Activated T-helper 1 cell treated with anti-CD3 and anti-CD28 coated beads, Interleukin-12 subunit alpha, Interleukin-12 subunit beta, Interleukin-2, Interleukin-4 antibody, amounts not matched to agents 30 ng/mL and 10 ng/mL and 1 ng/mL, durations not matched to agents 14 hours and 24 hours and 36 hours (primary cell): ENCODE data around the gene PAN3. TPM values are rescaled to one million over a fixed set of nuclear protein-coding genes. Genes with fewer than 3 reads are reported as not detected.
"Not testable (repeated sequence)": the region's sequence is repeated elsewhere in the genome, so short reads cannot be mapped to it uniquely, and the experiment has no call there.

ENCODE experiments used
- DNase-seq: peaks from one replicate; pipeline ENCODE4 v3.0.0; 2021; ENCODE audit warnings: low spot score
- H3K27ac Mint-ChIP-seq: one replicate; pipeline ENCODE4 v1.8.0; 2021; ENCODE audit warnings: mild to moderate bottlenecking, mixed read lengths
- H3K27me3 Mint-ChIP-seq: one replicate; pipeline ENCODE4 v1.8.0; 2022; ENCODE audit warnings: mild to moderate bottlenecking, moderate library complexity, mixed read lengths; ENCODE audit not compliant: insufficient read depth
- H3K36me3 Mint-ChIP-seq: one replicate; pipeline ENCODE4 v1.8.0; 2021; ENCODE audit warnings: low read depth, mixed read lengths
- H3K4me1 Mint-ChIP-seq: one replicate; pipeline ENCODE4 v1.8.0; 2021; ENCODE audit warnings: low read depth, mixed read lengths
- H3K4me3 Mint-ChIP-seq: one replicate; pipeline ENCODE4 v1.8.0; 2021; ENCODE audit warnings: mild to moderate bottlenecking, moderate library complexity, mixed read lengths
- H3K9me3 Mint-ChIP-seq: one replicate; pipeline ENCODE4 v1.8.0; 2021; ENCODE audit warnings: mixed read lengths
- intact Hi-C: fragments of 100-400 bp; cut with micrococcal nuclease; formaldehyde crosslinking; loops from one replicate; pipeline ENCODE4 v1.15.1; 2024
- total RNA-seq: library from RNA; stranded (reverse); gene quantifications from 2 replicates; pipeline ENCODE4 v1.2.3, GENCODE V29; 2022

PAN3 gene
- total RNA-seq, 1 donor from 2014 or later, result 36.1 TPM

- no peaks in the 10 kb centered on the region for H3K9me3 Mint-ChIP-seq
- H3K4me3 Mint-ChIP-seq, result no peak overlapping the region
- no peak overlapping the region for H3K27ac Mint-ChIP-seq
- intact Hi-C loops, result no loop called here
- DNase-seq, result no peak
- H3K36me3 Mint-ChIP-seq, result no peaks in the 10 kb centered on the region
- peaks cover 5% of the 10 kb centered on the region for H3K4me1 Mint-ChIP-seq
- peaks cover 6% of the 10 kb centered on the region for H3K27me3 Mint-ChIP-seq
Observed at GRCh38 chr13:28117689-28118377, 20.5 kb upstream of the PAN3 start.

GRCh38 chr13:28120317-28120716 lies 18.0 kb upstream of the PAN3 start:
- H3K4me3 Mint-ChIP-seq, result no peak overlapping the region
- H3K36me3 Mint-ChIP-seq, result no peaks in the 10 kb centered on the region
- intact Hi-C loops, result loop anchor here (10.0 kb wide), 1 partner anchor 674 kb away; no protein-coding TSS in a partner anchor
- no peak overlapping the region for H3K27ac Mint-ChIP-seq
- H3K9me3 Mint-ChIP-seq, result no peaks in the 10 kb centered on the region
- H3K4me1 Mint-ChIP-seq, result peaks cover 5% of the 10 kb centered on the region
- no peak for DNase-seq
- H3K27me3 Mint-ChIP-seq, result peaks cover 10% of the 10 kb centered on the region

- H3K36me3 Mint-ChIP-seq, result no peaks in the 10 kb centered on the region
- H3K27me3 Mint-ChIP-seq, result peaks cover 8% of the 10 kb centered on the region
- no peak overlapping the region for H3K27ac Mint-ChIP-seq
- DNase-seq, result no peak
- no peaks in the 10 kb centered on the region for H3K9me3 Mint-ChIP-seq
- peaks cover 5% of the 10 kb centered on the region for H3K4me1 Mint-ChIP-seq
- H3K4me3 Mint-ChIP-seq, result no peak overlapping the region
- intact Hi-C loops, result loop anchor here (10.0 kb wide), 1 partner anchor 674 kb away; no protein-coding TSS in a partner anchor
Observed at GRCh38 chr13:28121224-28121623, 17.1 kb upstream of the PAN3 start.

- Mint-ChIP-seq H3K4me1 (no peaks in the 10 kb centered on the region), H3K9me3 (no peaks in the 10 kb centered on the region)
- intact Hi-C loops, result loop anchor here (10.0 kb wide), 1 partner anchor 667 kb away; no protein-coding TSS in a partner anchor
Observed at GRCh38 chr13:28128030-28128429, 10.3 kb upstream of the PAN3 start.

GRCh38 chr13:28128926-28129325 lies 9.4 kb upstream of the PAN3 start:
- H3K4me3 Mint-ChIP-seq, result no peak overlapping the region
- H3K4me1 Mint-ChIP-seq, result no peaks in the 10 kb centered on the region
- H3K36me3 Mint-ChIP-seq, result no peaks in the 10 kb centered on the region
- no peak overlapping the region for H3K27ac Mint-ChIP-seq
- no peaks in the 10 kb centered on the region for H3K9me3 Mint-ChIP-seq
- intact Hi-C loops, result loop anchor here (10.0 kb wide), 1 partner anchor 666 kb away; no protein-coding TSS in a partner anchor
- no peak for DNase-seq
- peaks cover 5% of the 10 kb centered on the region for H3K27me3 Mint-ChIP-seq

More at GRCh38 chr13:28128030-28128429, 10.3 kb upstream of the PAN3 start:
- no peaks in the 10 kb centered on the region for H3K36me3 Mint-ChIP-seq
- no peak for DNase-seq
- no peak overlapping the region for H3K27ac Mint-ChIP-seq
- H3K4me3 Mint-ChIP-seq, result no peak overlapping the region
- peaks cover 9% of the 10 kb centered on the region for H3K27me3 Mint-ChIP-seq

GRCh38 chr13:28129911-28130693 lies 8.2 kb upstream of the PAN3 start:
- intact Hi-C loops, result loop anchor here (10.0 kb wide), 4 partner anchors 665 to 1905 kb away; partner anchors contain the start of genes RNF6, SLC7A1 and UBL3

GRCh38 chr13:28131646-28132045 lies 6.7 kb upstream of the PAN3 start:
- no peaks in the 10 kb centered on the region for H3K9me3 Mint-ChIP-seq
- peaks cover 5% of the 10 kb centered on the region for H3K4me1 Mint-ChIP-seq
- no peak overlapping the region for H3K27ac Mint-ChIP-seq
- H3K4me3 Mint-ChIP-seq, result no peak overlapping the region
- intact Hi-C loops, result loop anchor here (10.0 kb wide), 3 partner anchors 1463 to 1907 kb away; partner anchors contain the start of genes RNF6, SLC7A1 and UBL3
- H3K27me3 Mint-ChIP-seq, result peaks cover 5% of the 10 kb centered on the region
- H3K36me3 Mint-ChIP-seq, result no peaks in the 10 kb centered on the region
- no peak for DNase-seq

More at GRCh38 chr13:28129911-28130693, 8.2 kb upstream of the PAN3 start:
- Mint-ChIP-seq H3K27me3 (peaks cover 5% of the 10 kb centered on the region), H3K4me1 (no peaks in the 10 kb centered on the region), H3K36me3 (no peaks in the 10 kb centered on the region), H3K9me3 (no peaks in the 10 kb centered on the region), H3K27ac (no peak overlapping the region), H3K4me3 (no peak overlapping the region)
- no peak for DNase-seq

GRCh38 chr13:28136916-28137315 lies 1.4 kb upstream of the PAN3 start:
- intact Hi-C loops, result loop anchor here (5.0 to 10.0 kb wide), 6 partner anchors 35 to 1912 kb away; partner anchors contain the start of genes RNF6, SLC7A1 and UBL3
- H3K4me1 Mint-ChIP-seq, result peaks cover 37% of the 10 kb centered on the region
- H3K4me3 Mint-ChIP-seq, result peak overlapping the region; percentile 96
- H3K27me3 Mint-ChIP-seq, result no peaks in the 10 kb centered on the region
- peaks cover 5% of the 10 kb centered on the region for H3K36me3 Mint-ChIP-seq
- H3K9me3 Mint-ChIP-seq, result no peaks in the 10 kb centered on the region
- peak overlapping the region; percentile 97 for H3K27ac Mint-ChIP-seq
- DNase-seq, result no peak

GRCh38 chr13:28137596-28137995 lies 749 bp upstream of the PAN3 start:
- DNase-seq, result no peak
- peak overlapping the region; percentile 96 for H3K4me3 Mint-ChIP-seq

GRCh38 chr13:28138756-28139470 lies 568 bp downstream of the PAN3 start:
- H3K36me3 Mint-ChIP-seq, result peaks cover 7% of the 10 kb centered on the region
- peaks cover 50% of the 10 kb centered on the region for H3K4me1 Mint-ChIP-seq
- H3K9me3 Mint-ChIP-seq, result no peaks in the 10 kb centered on the region
- peak overlapping the region; percentile 96 for H3K27ac Mint-ChIP-seq
- no peaks in the 10 kb centered on the region for H3K27me3 Mint-ChIP-seq
- H3K4me3 Mint-ChIP-seq, result peak overlapping the region; percentile 96
- DNase-seq, result peak; percentile 77
- intact Hi-C loops, result loop anchor here (1.0 to 10.0 kb wide), 19 partner anchors 33 to 1914 kb away; partner anchors contain the start of genes FLT3, LNX2, MTIF3 and POLR1D

More at GRCh38 chr13:28137596-28137995, 749 bp upstream of the PAN3 start:
- intact Hi-C loops, result loop anchor here (5.0 to 10.0 kb wide), 6 partner anchors 35 to 1913 kb away; partner anchors contain the start of genes RNF6, SLC7A1 and UBL3
- Mint-ChIP-seq H3K27ac (peak overlapping the region; percentile 97), H3K4me1 (peaks cover 44% of the 10 kb centered on the region), H3K9me3 (no peaks in the 10 kb centered on the region), H3K27me3 (no peaks in the 10 kb centered on the region), H3K36me3 (peaks cover 5% of the 10 kb centered on the region)

- Mint-ChIP-seq H3K4me3 (peak overlapping the region; percentile 96), H3K4me1 (peaks cover 50% of the 10 kb centered on the region), H3K27me3 (no peaks in the 10 kb centered on the region), H3K36me3 (peaks cover 7% of the 10 kb centered on the region), H3K9me3 (no peaks in the 10 kb centered on the region), H3K27ac (peak overlapping the region; percentile 96)
- intact Hi-C loops, result no loop called here
- DNase-seq, result no peak
Observed at GRCh38 chr13:28140433-28141125, 2.2 kb downstream of the PAN3 start.

- intact Hi-C loops, H3K36me3 Mint-ChIP-seq, H3K27ac Mint-ChIP-seq, DNase-seq, H3K4me3 Mint-ChIP-seq, H3K9me3 Mint-ChIP-seq, H3K27me3 Mint-ChIP-seq: not testable (repeated sequence)
- H3K4me1 Mint-ChIP-seq, result peaks cover 46% of the 10 kb centered on the region
Observed at GRCh38 chr13:28141542-28141941, 3.2 kb downstream of the PAN3 start.
